Uterus (tissue), 4 donors: Measurements from ENCODE around the gene GALNT4. TPM values are rescaled to one million over a fixed set of nuclear protein-coding genes. Genes with fewer than 3 reads are reported as not detected.

ENCODE experiments used
- DNase-seq, 2 donors: peaks; one replicate each; pipeline ENCODE4 v3.0.0-alpha.2; 2019 to 2020
- H3K27ac ChIP-seq, 2 donors: fragments of 200-600 bp; sonication (generic); 1 replicate in 1 of 2; 2 replicates in 1 of 2; pipeline ENCODE4 v1.5.1; 2016 to 2018
- H3K27me3 ChIP-seq, 2 donors: fragments of 200-600 bp; sonication (generic); one replicate each; pipeline ENCODE4 v1.5.1; 2018 to 2019; ENCODE audit warnings: control low read depth in 1 of 2
- H3K36me3 ChIP-seq, 2 donors: fragments of 200-600 bp; sonication (generic); one replicate each; pipeline ENCODE4 v1.5.1; 2019; ENCODE audit warnings: control low read depth in 1 of 2
- H3K4me1 ChIP-seq, 2 donors: fragments of 200-600 bp; sonication (generic); one replicate each; pipeline ENCODE4 v1.5.1; 2018 to 2019; ENCODE audit warnings: control low read depth in 1 of 2
- H3K4me3 ChIP-seq, 2 donors: fragments of 200-600 bp; sonication (generic); 1 replicate in 1 of 2; 2 replicates in 1 of 2; pipeline ENCODE4 v1.5.1; 2018 to 2019; ENCODE audit warnings: mild to moderate bottlenecking in 1 of 2
- H3K9me3 ChIP-seq, 2 donors: fragments of 200-600 bp; sonication (generic); one replicate each; pipeline ENCODE4 v1.5.1; 2019; ENCODE audit warnings: control low read depth in 1 of 2
- CTCF ChIP-seq, 4 experiments: fragments of 200-600 bp in 2 of 4; fragments of 450-650 bp in 2 of 4; sonication (generic) in 2 of 4; IDR thresholded peaks; one replicate each; pipeline ENCODE4 v1.5.1; 2016 to 2019; ENCODE audit warnings: antibody characterized with exemption in 4 of 4, mild to moderate bottlenecking in 2 of 4, moderate library complexity in 1 of 4
- POLR2A ChIP-seq, 2 donors: fragments of 450-650 bp; IDR thresholded peaks; one replicate each; pipeline ENCODE4 v1.6.1; 2016; ENCODE audit warnings: antibody characterized with exemption in 2 of 2, mild to moderate bottlenecking in 1 of 2, moderate library complexity in 1 of 2
- intact Hi-C: fragments of 100-400 bp; cut with DNase I; formaldehyde crosslinking; loops from one replicate; pipeline ENCODE4 v1.15.1; 2023; ENCODE audit warnings: low total_unique reads
- total RNA-seq, 4 donors: library from RNA; depleted of rRNA in 3 of 4; stranded (reverse); fragments of >200 nt in 3 of 4; gene quantifications; one replicate each; pipeline versions ENCODE4 v1.1.0 to v1.2.4, GENCODE V29; 2014 to 2023
- donor health status: DM: yes; HTN: yes; CAD: no.

GALNT4 gene
- total RNA-seq, 4 donors from 2014 or later, result 1.5 to 27.0 (median 3.7) TPM

GRCh38 chr12:89484470-89484869 is 40.1 kb downstream of the GALNT4 start:
- TF ChIP-seq CTCF (IDR thresholded peaks at IDR 0.05), result no peak
- no peak for TF ChIP-seq POLR2A (IDR thresholded peaks at IDR 0.05)
- no peaks in the 10 kb centered on the region for H3K36me3 ChIP-seq
- no peaks in the 10 kb centered on the region for H3K4me1 ChIP-seq
- no peaks in the 10 kb centered on the region for H3K27me3 ChIP-seq
- intact Hi-C loops, result no loop called here
- DNase-seq, result no peak
- H3K4me3 ChIP-seq, result no peak overlapping the region
- no peak overlapping the region for H3K27ac ChIP-seq
- no peaks in the 10 kb centered on the region for H3K9me3 ChIP-seq

- TF ChIP-seq CTCF (IDR thresholded peaks at IDR 0.05) (no peak), POLR2A (IDR thresholded peaks at IDR 0.05) (no peak)
- Histone ChIP-seq H3K27me3 (no peaks in the 10 kb centered on the region), H3K4me1 (no peaks in the 10 kb centered on the region), H3K4me3 (no peak overlapping the region), H3K27ac (no peak overlapping the region), H3K9me3 (no peaks in the 10 kb centered on the region), H3K36me3 (no peaks in the 10 kb centered on the region)
- no peak for DNase-seq
- intact Hi-C loops, result no loop called here
Measured at GRCh38 chr12:89481213-89481914, 43.2 kb downstream of the GALNT4 start.

- Histone ChIP-seq H3K4me3 (no peak overlapping the region), H3K4me1 (no peaks in the 10 kb centered on the region), H3K9me3 (no peaks in the 10 kb centered on the region), H3K27me3 (no peaks in the 10 kb centered on the region), H3K36me3 (no peaks in the 10 kb centered on the region), H3K27ac (no peak overlapping the region)
- DNase-seq, result no peak
- TF ChIP-seq POLR2A (IDR thresholded peaks at IDR 0.05), result no peak
- TF ChIP-seq CTCF (IDR thresholded peaks at IDR 0.05), result no peak
- intact Hi-C loops, result no loop called here
Measured at GRCh38 chr12:89479982-89480381, 44.6 kb downstream of the GALNT4 start.

- Histone ChIP-seq H3K36me3 (no peaks in the 10 kb centered on the region), H3K27ac (no peak overlapping the region), H3K27me3 (no peaks in the 10 kb centered on the region), H3K9me3 (no peaks in the 10 kb centered on the region), H3K4me1 (no peaks in the 10 kb centered on the region), H3K4me3 (no peak overlapping the region)
- intact Hi-C loops, result no loop called here
- TF ChIP-seq CTCF (IDR thresholded peaks at IDR 0.05), result no peak
- no peak for TF ChIP-seq POLR2A (IDR thresholded peaks at IDR 0.05)
- DNase-seq, result no peak
Measured at GRCh38 chr12:89477633-89478279, 46.8 kb downstream of the GALNT4 start.

GRCh38 chr12:89476904-89477595 is 47.5 kb downstream of the GALNT4 start:
- H3K27me3 ChIP-seq, result no peaks in the 10 kb centered on the region
- H3K4me1 ChIP-seq, result no peaks in the 10 kb centered on the region
- no peak overlapping the region for H3K4me3 ChIP-seq
- no peak overlapping the region for H3K27ac ChIP-seq
- H3K36me3 ChIP-seq, result no peaks in the 10 kb centered on the region
- TF ChIP-seq POLR2A (IDR thresholded peaks at IDR 0.05), result no peak
- TF ChIP-seq CTCF (IDR thresholded peaks at IDR 0.05), result no peak
- intact Hi-C loops, result no loop called here
- DNase-seq, result no peak
- no peaks in the 10 kb centered on the region for H3K9me3 ChIP-seq
